LNCAP (cell line): ENCODE data around the gene MKLN1.

Experiments
- TF ChIP-seq, protein P1 (sequence below): fragments of 450-650 bp; IDR thresholded peaks from 2 replicates; pipeline ENCODE4 v1.5.1; 2017; ENCODE audit warnings: mild to moderate bottlenecking

MKLN1 gene

DNA sequence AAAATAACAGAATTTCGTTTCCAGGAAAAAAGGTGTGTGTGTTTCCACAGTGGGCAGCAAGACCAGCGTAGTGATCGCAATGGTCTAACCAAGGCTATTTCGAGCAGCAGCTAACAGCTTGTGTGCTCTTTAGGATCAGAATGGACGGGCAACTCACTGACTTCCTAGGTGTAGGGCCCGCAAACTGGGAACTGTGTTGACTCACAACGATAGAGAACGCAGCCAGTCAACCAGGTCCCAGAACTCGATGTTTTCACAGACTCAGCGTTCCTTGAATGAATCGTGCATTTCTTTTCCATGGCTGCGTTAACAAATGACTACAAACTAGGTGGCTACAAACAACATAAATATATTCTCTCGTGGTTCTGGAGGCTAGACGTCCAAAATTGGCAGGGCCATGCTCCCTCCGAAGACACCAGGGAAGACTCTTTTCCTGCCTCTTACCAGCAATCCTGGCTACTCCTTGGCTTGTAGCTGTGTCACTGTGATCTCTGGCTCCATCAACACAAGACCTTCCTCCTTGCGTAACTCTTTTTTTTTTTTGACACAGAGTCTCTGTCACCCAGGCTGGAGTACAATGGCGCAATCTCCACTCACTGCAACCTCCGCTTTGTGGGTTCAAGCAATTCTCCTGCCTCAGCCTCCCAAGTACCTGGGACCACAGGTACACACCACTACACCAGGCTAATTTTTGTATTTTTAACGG lies 189.7 kb downstream of the MKLN1 start:
- TF ChIP-seq, protein P1, sequence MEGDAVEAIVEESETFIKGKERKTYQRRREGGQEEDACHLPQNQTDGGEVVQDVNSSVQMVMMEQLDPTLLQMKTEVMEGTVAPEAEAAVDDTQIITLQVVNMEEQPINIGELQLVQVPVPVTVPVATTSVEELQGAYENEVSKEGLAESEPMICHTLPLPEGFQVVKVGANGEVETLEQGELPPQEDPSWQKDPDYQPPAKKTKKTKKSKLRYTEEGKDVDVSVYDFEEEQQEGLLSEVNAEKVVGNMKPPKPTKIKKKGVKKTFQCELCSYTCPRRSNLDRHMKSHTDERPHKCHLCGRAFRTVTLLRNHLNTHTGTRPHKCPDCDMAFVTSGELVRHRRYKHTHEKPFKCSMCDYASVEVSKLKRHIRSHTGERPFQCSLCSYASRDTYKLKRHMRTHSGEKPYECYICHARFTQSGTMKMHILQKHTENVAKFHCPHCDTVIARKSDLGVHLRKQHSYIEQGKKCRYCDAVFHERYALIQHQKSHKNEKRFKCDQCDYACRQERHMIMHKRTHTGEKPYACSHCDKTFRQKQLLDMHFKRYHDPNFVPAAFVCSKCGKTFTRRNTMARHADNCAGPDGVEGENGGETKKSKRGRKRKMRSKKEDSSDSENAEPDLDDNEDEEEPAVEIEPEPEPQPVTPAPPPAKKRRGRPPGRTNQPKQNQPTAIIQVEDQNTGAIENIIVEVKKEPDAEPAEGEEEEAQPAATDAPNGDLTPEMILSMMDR: no peak

DNA sequence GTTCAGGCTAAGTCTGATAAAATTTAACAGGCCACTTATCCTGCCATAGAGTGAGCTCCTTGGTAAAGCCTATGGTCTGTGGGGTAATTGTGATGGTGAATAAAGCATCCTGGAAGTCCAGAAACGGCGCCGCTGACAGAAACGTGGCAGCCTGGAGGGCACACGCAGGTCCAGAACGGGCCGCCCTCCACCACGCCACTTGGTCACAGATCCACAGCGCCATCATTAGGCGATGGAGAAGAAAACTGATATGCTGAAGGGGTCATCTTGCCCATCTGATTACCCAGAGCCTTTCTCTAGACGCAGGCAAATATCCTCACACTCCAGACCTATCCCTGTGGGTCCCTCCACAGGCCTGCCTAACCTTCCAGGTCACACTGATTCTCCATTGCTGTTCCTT lies 190.9 kb downstream of the MKLN1 start:
- TF ChIP-seq, protein P1: no peak

DNA sequence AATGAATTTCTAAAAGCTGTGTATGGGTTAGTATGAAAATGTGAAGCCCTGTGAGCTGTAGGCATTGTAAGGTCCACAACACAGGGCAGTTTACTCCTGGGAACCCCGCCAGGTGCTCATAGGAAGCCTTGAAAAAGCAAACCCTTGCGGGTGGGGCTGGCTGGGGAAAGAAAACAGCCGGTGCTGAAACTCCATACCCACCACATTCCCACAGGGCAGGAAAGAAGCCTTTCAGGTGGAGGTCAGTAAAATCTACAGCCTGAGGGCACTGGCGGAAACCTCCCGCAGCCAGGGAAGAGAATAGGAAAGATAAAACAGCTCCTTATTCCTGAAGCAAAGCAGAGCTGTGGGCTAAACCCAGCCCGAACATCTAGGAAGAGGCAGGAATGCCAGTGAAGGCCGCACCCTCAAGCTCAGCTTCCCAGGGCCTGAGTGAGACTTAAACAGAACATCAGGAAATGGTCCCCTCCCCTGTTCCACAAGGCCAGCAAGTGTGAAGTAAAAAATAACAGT lies 194.0 kb downstream of the MKLN1 start:
- TF ChIP-seq, protein P1: no peak

DNA sequence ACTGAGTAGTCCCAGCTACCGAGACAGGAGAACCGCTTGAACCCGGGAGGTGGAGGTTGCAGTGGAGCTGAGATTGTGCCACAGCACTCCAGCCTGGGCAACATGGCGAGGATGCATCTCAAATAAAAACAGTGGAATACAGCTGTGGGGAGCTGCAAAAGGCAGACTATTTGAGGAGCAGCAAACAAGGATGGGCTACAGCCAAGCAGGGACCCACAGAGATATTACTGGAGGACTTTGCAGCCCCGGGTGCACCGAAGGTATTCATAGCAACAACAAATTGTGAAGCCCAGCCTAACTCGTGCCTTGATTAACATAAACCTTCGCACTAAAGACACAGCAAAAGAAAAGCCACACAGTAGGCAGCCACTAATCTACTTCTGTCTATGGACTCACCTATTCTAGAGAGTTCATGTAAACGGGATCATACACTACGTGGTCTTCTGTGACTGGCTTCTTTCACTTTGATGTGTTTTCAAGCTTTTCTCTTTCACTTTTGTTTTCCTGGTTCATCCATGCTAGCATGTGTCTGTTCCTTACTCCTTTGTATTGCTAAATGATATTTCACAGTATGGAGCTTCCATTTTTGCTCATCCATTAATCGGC lies 194.8 kb downstream of the MKLN1 start:
- TF ChIP-seq, protein P1: no peak

DNA sequence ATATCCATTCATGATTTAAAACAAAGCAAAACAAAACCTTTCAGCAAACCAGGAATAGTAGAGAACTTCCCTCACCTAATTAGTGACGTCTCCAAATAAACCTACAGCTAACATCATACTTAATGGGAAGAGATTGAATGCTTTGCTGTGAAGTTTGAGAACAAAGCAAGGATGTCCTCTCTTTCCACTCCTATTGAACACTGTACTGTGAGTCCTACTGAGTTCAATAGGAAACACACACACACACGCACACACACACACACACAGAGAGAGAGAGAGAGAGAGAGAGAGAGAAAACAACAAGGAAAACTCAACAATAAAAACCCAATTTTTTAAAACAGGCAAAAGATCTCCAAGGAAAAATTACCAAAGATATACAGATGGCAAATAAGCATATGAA lies 196.4 kb downstream of the MKLN1 start:
- TF ChIP-seq, protein P1: no peak

DNA sequence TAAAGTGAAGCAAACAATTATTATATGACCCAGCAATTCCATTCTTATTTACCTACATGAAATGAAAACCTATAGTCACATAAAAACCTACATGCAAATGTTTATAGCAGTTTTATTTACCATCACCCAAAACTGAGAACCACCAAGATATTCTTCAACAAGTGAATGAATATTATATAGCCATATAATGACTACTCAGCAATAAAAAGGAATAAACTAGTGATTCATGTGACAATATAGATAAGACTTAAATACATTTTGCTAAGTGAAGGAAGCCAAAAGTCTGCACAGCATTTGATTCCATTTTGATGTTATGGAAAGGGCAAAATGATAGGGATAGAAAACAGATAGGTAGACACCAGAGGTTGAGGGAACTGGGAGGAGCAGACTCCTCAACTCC lies 197.0 kb downstream of the MKLN1 start:
- TF ChIP-seq, protein P1: no peak

DNA sequence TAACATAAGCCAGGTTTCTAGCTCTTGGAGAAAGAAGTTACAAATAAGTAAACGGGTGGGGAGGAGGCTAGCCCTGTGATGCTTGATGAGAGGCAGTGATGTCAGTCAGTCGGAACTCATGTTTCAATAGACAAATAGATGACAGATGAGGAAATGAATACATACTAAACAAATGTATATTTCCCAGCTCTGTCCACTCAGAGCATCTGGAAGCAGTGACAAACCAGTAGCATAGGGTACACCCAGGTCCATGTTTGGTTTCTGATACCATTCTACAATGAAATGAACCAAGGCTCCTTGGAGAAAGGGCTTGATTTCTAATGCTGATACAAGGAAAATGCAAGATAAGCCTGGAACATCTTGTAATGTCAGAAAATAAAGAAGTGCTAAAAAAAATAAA lies 198.1 kb downstream of the MKLN1 start:
- TF ChIP-seq, protein P1: no peak
